ENCODE data around the gene DAGLA. TPM values are rescaled to one million over a fixed set of nuclear protein-coding genes. Genes with fewer than 3 reads are reported as not detected.
A peak's percentile ranks its signal among the peaks of the same experiment; 100 is the strongest.

Gene DAGLA
- total RNA-seq, 1 experiment from 2014 or later, result 3.1 TPM

DNA sequence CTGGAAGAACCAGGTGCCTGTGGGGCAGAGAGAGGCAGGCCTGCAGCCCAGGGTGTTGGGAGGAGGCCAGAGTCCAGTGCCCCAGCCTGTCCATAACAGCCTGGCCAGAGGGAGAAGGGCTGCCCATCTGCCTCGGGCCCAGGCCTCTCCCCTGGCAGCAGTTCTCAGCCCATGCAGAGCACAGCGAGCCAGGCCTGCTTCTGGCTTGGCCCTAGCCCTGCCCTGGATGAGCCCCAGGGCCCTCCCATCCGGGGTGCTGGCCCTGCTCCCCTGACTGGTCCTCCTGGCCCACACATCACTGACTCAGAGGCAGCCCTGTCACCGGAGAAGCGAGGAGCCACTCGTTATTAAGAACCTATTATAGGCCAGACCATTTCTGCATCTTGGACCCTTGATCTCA lies 52.5 kb downstream of the DAGLA start (continued):
- TF ChIP-seq STAT6 (CRISPR knock-in tag; conservative IDR thresholded peaks at IDR 0.05; ENCODE audit: low read depth) (no peak), OVOL2 (CRISPR knock-in tag; IDR thresholded peaks at IDR 0.05; ENCODE audit: borderline replicate concordance) (no peak)
- TF ChIP-seq, protein P1, sequence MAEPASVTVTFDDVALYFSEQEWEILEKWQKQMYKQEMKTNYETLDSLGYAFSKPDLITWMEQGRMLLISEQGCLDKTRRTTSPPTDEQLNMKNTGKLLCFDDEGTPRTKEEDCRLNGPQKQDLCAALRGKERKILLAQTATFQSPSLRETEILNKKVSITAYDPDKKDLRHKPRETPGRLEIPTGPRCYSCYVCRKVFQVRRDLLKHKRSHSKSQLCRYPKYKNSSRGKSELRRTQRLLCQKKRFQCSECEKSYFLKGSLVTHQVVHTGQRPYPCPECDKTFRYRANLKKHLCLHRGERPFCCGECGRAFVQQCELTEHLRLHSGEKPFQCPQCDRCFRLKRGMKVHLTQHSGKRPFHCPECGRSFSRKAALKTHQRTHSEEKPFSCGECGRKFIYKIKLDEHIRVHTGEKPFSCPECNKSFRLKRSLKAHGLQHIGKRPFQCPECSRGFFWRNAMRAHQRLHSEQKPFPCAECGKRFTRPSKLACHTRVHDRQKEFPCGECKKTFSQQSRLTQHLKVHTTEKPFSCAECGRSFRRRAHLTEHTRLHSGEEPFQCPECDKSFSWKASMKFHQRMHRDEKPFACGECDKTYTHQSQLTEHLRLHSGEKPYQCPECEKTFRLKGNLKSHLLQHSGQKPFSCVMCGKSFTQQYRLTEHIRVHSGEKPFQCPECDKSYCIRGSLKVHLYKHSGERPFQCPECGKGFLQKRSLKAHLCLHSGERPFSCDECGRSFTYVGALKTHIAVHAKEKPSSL (CRISPR knock-in tag; conservative IDR thresholded peaks at IDR 0.05), result no peak
- TF ChIP-seq, protein P2, sequence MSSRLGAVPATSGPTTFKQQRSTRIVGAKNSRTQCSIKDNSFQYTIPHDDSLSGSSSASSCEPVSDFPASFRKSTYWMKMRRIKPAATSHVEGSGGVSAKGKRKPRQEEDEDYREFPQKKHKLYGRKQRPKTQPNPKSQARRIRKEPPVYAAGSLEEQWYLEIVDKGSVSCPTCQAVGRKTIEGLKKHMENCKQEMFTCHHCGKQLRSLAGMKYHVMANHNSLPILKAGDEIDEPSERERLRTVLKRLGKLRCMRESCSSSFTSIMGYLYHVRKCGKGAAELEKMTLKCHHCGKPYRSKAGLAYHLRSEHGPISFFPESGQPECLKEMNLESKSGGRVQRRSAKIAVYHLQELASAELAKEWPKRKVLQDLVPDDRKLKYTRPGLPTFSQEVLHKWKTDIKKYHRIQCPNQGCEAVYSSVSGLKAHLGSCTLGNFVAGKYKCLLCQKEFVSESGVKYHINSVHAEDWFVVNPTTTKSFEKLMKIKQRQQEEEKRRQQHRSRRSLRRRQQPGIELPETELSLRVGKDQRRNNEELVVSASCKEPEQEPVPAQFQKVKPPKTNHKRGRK (CRISPR knock-in tag; IDR thresholded peaks at IDR 0.05; ENCODE audit: borderline replicate concordance), result no peak

- DNase-seq (ENCODE audit: low spot score) (peak; percentile 85), ATAC-seq (peak; percentile 66)
- TF ChIP-seq, protein P3, sequence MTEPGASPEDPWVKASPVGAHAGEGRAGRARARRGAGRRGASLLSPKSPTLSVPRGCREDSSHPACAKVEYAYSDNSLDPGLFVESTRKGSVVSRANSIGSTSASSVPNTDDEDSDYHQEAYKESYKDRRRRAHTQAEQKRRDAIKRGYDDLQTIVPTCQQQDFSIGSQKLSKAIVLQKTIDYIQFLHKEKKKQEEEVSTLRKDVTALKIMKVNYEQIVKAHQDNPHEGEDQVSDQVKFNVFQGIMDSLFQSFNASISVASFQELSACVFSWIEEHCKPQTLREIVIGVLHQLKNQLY (CRISPR knock-in tag; IDR thresholded peaks at IDR 0.05), result peak; percentile 16; the same call in 1 of the 2 replicates
- no peak for TF ChIP-seq ZNF263 (CRISPR knock-in tag; IDR thresholded peaks at IDR 0.05; ENCODE audit: low read depth)
- TF ChIP-seq ZNF138 (CRISPR knock-in tag; conservative IDR thresholded peaks at IDR 0.05), result no peak
- TF ChIP-seq, protein P4, sequence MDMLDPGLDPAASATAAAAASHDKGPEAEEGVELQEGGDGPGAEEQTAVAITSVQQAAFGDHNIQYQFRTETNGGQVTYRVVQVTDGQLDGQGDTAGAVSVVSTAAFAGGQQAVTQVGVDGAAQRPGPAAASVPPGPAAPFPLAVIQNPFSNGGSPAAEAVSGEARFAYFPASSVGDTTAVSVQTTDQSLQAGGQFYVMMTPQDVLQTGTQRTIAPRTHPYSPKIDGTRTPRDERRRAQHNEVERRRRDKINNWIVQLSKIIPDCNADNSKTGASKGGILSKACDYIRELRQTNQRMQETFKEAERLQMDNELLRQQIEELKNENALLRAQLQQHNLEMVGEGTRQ (CRISPR knock-in tag; IDR thresholded peaks at IDR 0.05), result peak; percentile 96
- TF ChIP-seq, protein P5, sequence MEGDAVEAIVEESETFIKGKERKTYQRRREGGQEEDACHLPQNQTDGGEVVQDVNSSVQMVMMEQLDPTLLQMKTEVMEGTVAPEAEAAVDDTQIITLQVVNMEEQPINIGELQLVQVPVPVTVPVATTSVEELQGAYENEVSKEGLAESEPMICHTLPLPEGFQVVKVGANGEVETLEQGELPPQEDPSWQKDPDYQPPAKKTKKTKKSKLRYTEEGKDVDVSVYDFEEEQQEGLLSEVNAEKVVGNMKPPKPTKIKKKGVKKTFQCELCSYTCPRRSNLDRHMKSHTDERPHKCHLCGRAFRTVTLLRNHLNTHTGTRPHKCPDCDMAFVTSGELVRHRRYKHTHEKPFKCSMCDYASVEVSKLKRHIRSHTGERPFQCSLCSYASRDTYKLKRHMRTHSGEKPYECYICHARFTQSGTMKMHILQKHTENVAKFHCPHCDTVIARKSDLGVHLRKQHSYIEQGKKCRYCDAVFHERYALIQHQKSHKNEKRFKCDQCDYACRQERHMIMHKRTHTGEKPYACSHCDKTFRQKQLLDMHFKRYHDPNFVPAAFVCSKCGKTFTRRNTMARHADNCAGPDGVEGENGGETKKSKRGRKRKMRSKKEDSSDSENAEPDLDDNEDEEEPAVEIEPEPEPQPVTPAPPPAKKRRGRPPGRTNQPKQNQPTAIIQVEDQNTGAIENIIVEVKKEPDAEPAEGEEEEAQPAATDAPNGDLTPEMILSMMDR (IDR thresholded peaks at IDR 0.05), result peak; percentile 89
- TF ChIP-seq USF1 (CRISPR knock-in tag; IDR thresholded peaks at IDR 0.05), result peak; percentile 98
- Mint-ChIP-seq H3K4me3 (no peak overlapping the region), H3K27ac (peak overlapping the region; percentile 39; the same call in 1 of the 2 replicates), H3K36me3 (no peaks in the 10 kb centered on the region), H3K27me3 (ENCODE audit: low read depth) (no peaks in the 10 kb centered on the region), H3K9me3 (no peaks in the 10 kb centered on the region), H3K4me1 (peaks cover 2% of the 10 kb centered on the region; the same call in 1 of the 2 replicates)
- CTCF ChIA-PET, result interaction anchor here (0.6 to 4.6 kb wide), 68 partner anchors 10 to 341 kb away, joined by 3 to 71 read pairs (median 6); partner anchors contain the start of genes DAGLA, FEN1, MYRF and TMEM216
- POLR2A ChIA-PET, result interaction anchor here (0.7 to 1.2 kb wide), 2 partner anchors 15 to 54 kb away, joined by 3 read pairs; no protein-coding TSS in a partner anchor
Observed at GRCh38 chr11:61733120-61733978, 53.2 kb downstream of the DAGLA start.

Data from WTC11 (cell line).